ENCODE data around the gene RALGAPB.

The RALGAPB gene

GRCh38 chr20:38602185-38602581, 129.5 kb downstream of the RALGAPB start:
- H3K36me3 ChIP-seq (ENCODE audit: control insufficient read depth, insufficient read depth, low read length), result no peaks in the 10 kb centered on the region
- H3K27ac ChIP-seq (ENCODE audit: low read depth, low read length), result no peak overlapping the region
- no peaks in the 10 kb centered on the region for H3K4me1 ChIP-seq (ENCODE audit: control insufficient read depth, insufficient read depth, low read length)
- peaks cover 23% of the 10 kb centered on the region for H3K27me3 ChIP-seq (ENCODE audit: control insufficient read depth, insufficient read depth, low read length)
- H3K9ac ChIP-seq (ENCODE audit: low read length), result no peak overlapping the region
- H3K4me3 ChIP-seq (ENCODE audit: low read length), result no peak overlapping the region

GRCh38 chr20:38603286-38603685, 130.6 kb downstream of the RALGAPB start:
- H3K9ac ChIP-seq (ENCODE audit: low read length), result no peak overlapping the region
- no peak overlapping the region for H3K4me3 ChIP-seq (ENCODE audit: low read length)
- peaks cover 24% of the 10 kb centered on the region for H3K27me3 ChIP-seq (ENCODE audit: control insufficient read depth, insufficient read depth, low read length)
- H3K36me3 ChIP-seq (ENCODE audit: control insufficient read depth, insufficient read depth, low read length), result no peaks in the 10 kb centered on the region
- H3K27ac ChIP-seq (ENCODE audit: low read depth, low read length), result no peak overlapping the region
- no peaks in the 10 kb centered on the region for H3K4me1 ChIP-seq (ENCODE audit: control insufficient read depth, insufficient read depth, low read length)

- H3K9ac ChIP-seq (ENCODE audit: low read length), result no peak overlapping the region
- no peaks in the 10 kb centered on the region for H3K4me1 ChIP-seq (ENCODE audit: control insufficient read depth, insufficient read depth, low read length)
- no peak overlapping the region for H3K4me3 ChIP-seq (ENCODE audit: low read length)
- H3K27ac ChIP-seq (ENCODE audit: low read depth, low read length), result no peak overlapping the region
- H3K36me3 ChIP-seq (ENCODE audit: control insufficient read depth, insufficient read depth, low read length), result no peaks in the 10 kb centered on the region
- H3K27me3 ChIP-seq (ENCODE audit: control insufficient read depth, insufficient read depth, low read length), result peaks cover 27% of the 10 kb centered on the region
These were observed 132.2 kb downstream of the RALGAPB start for GRCh38 chr20:38604873-38605303.

GRCh38 chr20:38607351-38607750, 134.7 kb downstream of the RALGAPB start:
- H3K27me3 ChIP-seq (ENCODE audit: control insufficient read depth, insufficient read depth, low read length), result peaks cover 12% of the 10 kb centered on the region

GRCh38 chr20:38608188-38608587, 135.5 kb downstream of the RALGAPB start:
- no peak overlapping the region for H3K27ac ChIP-seq (ENCODE audit: low read depth, low read length)
- no peak overlapping the region for H3K4me3 ChIP-seq (ENCODE audit: low read length)
- H3K4me1 ChIP-seq (ENCODE audit: control insufficient read depth, insufficient read depth, low read length), result no peaks in the 10 kb centered on the region
- peaks cover 9% of the 10 kb centered on the region for H3K27me3 ChIP-seq (ENCODE audit: control insufficient read depth, insufficient read depth, low read length)
- H3K36me3 ChIP-seq (ENCODE audit: control insufficient read depth, insufficient read depth, low read length), result no peaks in the 10 kb centered on the region
- no peak overlapping the region for H3K9ac ChIP-seq (ENCODE audit: low read length)

More at GRCh38 chr20:38607351-38607750, 134.7 kb downstream of the RALGAPB start:
- Histone ChIP-seq H3K9ac (ENCODE audit: low read length) (no peak overlapping the region), H3K27ac (ENCODE audit: low read depth, low read length) (no peak overlapping the region), H3K36me3 (ENCODE audit: control insufficient read depth, insufficient read depth, low read length) (no peaks in the 10 kb centered on the region), H3K4me3 (ENCODE audit: low read length) (no peak overlapping the region), H3K4me1 (ENCODE audit: control insufficient read depth, insufficient read depth, low read length) (no peaks in the 10 kb centered on the region)

GRCh38 chr20:38609815-38610214, 137.2 kb downstream of the RALGAPB start:
- Histone ChIP-seq H3K9ac (ENCODE audit: low read length) (no peak overlapping the region), H3K4me3 (ENCODE audit: low read length) (no peak overlapping the region), H3K36me3 (ENCODE audit: control insufficient read depth, insufficient read depth, low read length) (no peaks in the 10 kb centered on the region), H3K27ac (ENCODE audit: low read depth, low read length) (no peak overlapping the region), H3K27me3 (ENCODE audit: control insufficient read depth, insufficient read depth, low read length) (peaks cover 6% of the 10 kb centered on the region), H3K4me1 (ENCODE audit: control insufficient read depth, insufficient read depth, low read length) (no peaks in the 10 kb centered on the region)

- Histone ChIP-seq H3K4me3 (ENCODE audit: low read length) (no peak overlapping the region), H3K4me1 (ENCODE audit: control insufficient read depth, insufficient read depth, low read length) (no peaks in the 10 kb centered on the region), H3K36me3 (ENCODE audit: control insufficient read depth, insufficient read depth, low read length) (no peaks in the 10 kb centered on the region), H3K27ac (ENCODE audit: low read depth, low read length) (no peak overlapping the region), H3K9ac (ENCODE audit: low read length) (no peak overlapping the region), H3K27me3 (ENCODE audit: control insufficient read depth, insufficient read depth, low read length) (peaks cover 6% of the 10 kb centered on the region)
These were observed 137.9 kb downstream of the RALGAPB start for GRCh38 chr20:38610521-38610920.

- Histone ChIP-seq H3K27me3 (ENCODE audit: control insufficient read depth, insufficient read depth, low read length) (peaks cover 6% of the 10 kb centered on the region), H3K36me3 (ENCODE audit: control insufficient read depth, insufficient read depth, low read length) (no peaks in the 10 kb centered on the region), H3K4me1 (ENCODE audit: control insufficient read depth, insufficient read depth, low read length) (no peaks in the 10 kb centered on the region), H3K9ac (ENCODE audit: low read length) (no peak overlapping the region), H3K4me3 (ENCODE audit: low read length) (no peak overlapping the region), H3K27ac (ENCODE audit: low read depth, low read length) (no peak overlapping the region)
These were observed 140.3 kb downstream of the RALGAPB start for GRCh38 chr20:38612751-38613515.

GRCh38 chr20:38615283-38615682, 142.6 kb downstream of the RALGAPB start:
- H3K27me3 ChIP-seq (ENCODE audit: control insufficient read depth, insufficient read depth, low read length), result peaks cover 3% of the 10 kb centered on the region
- H3K9ac ChIP-seq (ENCODE audit: low read length), result no peak overlapping the region
- no peaks in the 10 kb centered on the region for H3K4me1 ChIP-seq (ENCODE audit: control insufficient read depth, insufficient read depth, low read length)
- H3K4me3 ChIP-seq (ENCODE audit: low read length), result no peak overlapping the region
- H3K27ac ChIP-seq (ENCODE audit: low read depth, low read length), result no peak overlapping the region
- no peaks in the 10 kb centered on the region for H3K36me3 ChIP-seq (ENCODE audit: control insufficient read depth, insufficient read depth, low read length)

GRCh38 chr20:38616457-38616856, 143.8 kb downstream of the RALGAPB start:
- Histone ChIP-seq H3K9ac (ENCODE audit: low read length) (no peak overlapping the region), H3K36me3 (ENCODE audit: control insufficient read depth, insufficient read depth, low read length) (no peaks in the 10 kb centered on the region), H3K4me3 (ENCODE audit: low read length) (no peak overlapping the region), H3K27me3 (ENCODE audit: control insufficient read depth, insufficient read depth, low read length) (peaks cover 3% of the 10 kb centered on the region), H3K4me1 (ENCODE audit: control insufficient read depth, insufficient read depth, low read length) (no peaks in the 10 kb centered on the region), H3K27ac (ENCODE audit: low read depth, low read length) (no peak overlapping the region)

- H3K36me3 ChIP-seq (ENCODE audit: control insufficient read depth, insufficient read depth, low read length), result no peaks in the 10 kb centered on the region
- no peak overlapping the region for H3K4me3 ChIP-seq (ENCODE audit: low read length)
- H3K9ac ChIP-seq (ENCODE audit: low read length), result no peak overlapping the region
- no peak overlapping the region for H3K27ac ChIP-seq (ENCODE audit: low read depth, low read length)
- peaks cover 3% of the 10 kb centered on the region for H3K27me3 ChIP-seq (ENCODE audit: control insufficient read depth, insufficient read depth, low read length)
- no peaks in the 10 kb centered on the region for H3K4me1 ChIP-seq (ENCODE audit: control insufficient read depth, insufficient read depth, low read length)
These were observed 144.6 kb downstream of the RALGAPB start for GRCh38 chr20:38617011-38617829.

GRCh38 chr20:38617830-38618196, 145.2 kb downstream of the RALGAPB start:
- Histone ChIP-seq H3K36me3 (ENCODE audit: control insufficient read depth, insufficient read depth, low read length) (no peaks in the 10 kb centered on the region), H3K27ac (ENCODE audit: low read depth, low read length) (no peak overlapping the region), H3K4me3 (ENCODE audit: low read length) (no peak overlapping the region)

More at GRCh38 chr20:38617830-38618196, 145.2 kb downstream of the RALGAPB start:
- Histone ChIP-seq H3K4me1 (ENCODE audit: control insufficient read depth, insufficient read depth, low read length) (no peaks in the 10 kb centered on the region), H3K27me3 (ENCODE audit: control insufficient read depth, insufficient read depth, low read length) (peaks cover 3% of the 10 kb centered on the region), H3K9ac (ENCODE audit: low read length) (no peak overlapping the region)
